ENCODE data around the gene ZNF543. TPM values are rescaled to one million over a fixed set of nuclear protein-coding genes. Genes with fewer than 3 reads are reported as not detected.

The ZNF543 gene
- total RNA-seq, 5 donors from 2014 or later (not counting 1 experiment from before 2014, with no cell fraction given): 3.9 to 11.1 (median 7.9) TPM

- Histone ChIP-seq H3K4me3 (ENCODE audit: control insufficient read depth in 1 of 2, extremely low read depth in 1 of 2, low read length in 1 of 2) (peak overlapping the region in 1 of 2 donors; percentile 44), H3K9me3 (peaks cover 10% of the 10 kb centered on the region), H3K27ac (ENCODE audit: low read length) (no peak overlapping the region), H3K36me3 (ENCODE audit: control insufficient read depth in 2 of 2, extremely low read depth in 1 of 2, insufficient read depth in 1 of 2, low read length in 1 of 2) (peaks cover 44 to 59% of the 10 kb centered on the region in 2 donors), H3K4me1 (ENCODE audit: control insufficient read depth in 1 of 2, extremely low read depth in 1 of 2, insufficient read depth in 2 of 2, low read length in 2 of 2) (no peaks in the 10 kb centered on the region), H3K27me3 (replicated peaks in 1 of 2; ENCODE audit: control insufficient read depth in 2 of 2, extremely low read depth in 1 of 2, insufficient read depth in 2 of 2, low read length in 1 of 2) (no peaks in the 10 kb centered on the region)
- ATAC-seq (replicated peaks in 1 of 4) (no peak), DNase-seq (no peak)
- Mint-ChIP-seq H3K27ac (no peak overlapping the region), H3K27me3 (no peaks in the 10 kb centered on the region), H3K36me3 (peaks cover 76% of the 10 kb centered on the region), H3K4me1 (peaks cover 0 to 2% (median 0%) of the 10 kb centered on the region in 3 donors), H3K9me3 (peaks cover 4 to 44% (median 33%) of the 10 kb centered on the region in 3 donors), H3K4me3 (no peak overlapping the region)
- CTCF ChIA-PET: no interaction called here
- POLR2A ChIA-PET: no interaction called here
- no CpG with 5 or more reads among the region's 8 CpGs for WGBS (ENCODE audit: insufficient coverage)
These were observed 7.7 kb downstream of the ZNF543 start for GRCh38 chr19:57327993-57328392.

DNA sequence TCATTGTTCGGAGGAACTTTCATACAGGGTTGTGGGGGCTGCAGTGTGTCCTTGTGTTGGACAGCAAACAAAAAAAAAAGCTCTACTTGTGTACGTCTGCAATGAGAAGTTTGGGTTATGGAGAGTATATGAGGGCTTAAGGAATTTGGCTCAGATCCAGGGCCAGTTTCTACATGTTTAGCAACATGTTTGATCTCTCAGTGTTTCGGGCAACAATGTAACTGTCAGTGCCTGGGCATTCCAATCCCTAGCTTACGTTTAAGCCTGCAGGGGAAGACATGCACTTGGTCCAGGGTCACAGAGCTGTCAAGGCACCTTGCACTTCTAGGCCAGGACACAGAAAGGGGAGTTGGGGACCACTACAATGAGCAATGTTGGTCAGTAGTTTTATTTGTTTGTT, 13.9 kb downstream of the ZNF543 start:
- H3K27ac Mint-ChIP-seq: no peak overlapping the region
- no peaks in the 10 kb centered on the region for H3K27me3 Mint-ChIP-seq
- ATAC-seq (replicated peaks in 1 of 4) (no peak), DNase-seq (no peak)
- WGBS (ENCODE audit: insufficient coverage): 100% methylated on average over 4 of the region's 4 CpGs
- ChIA-PET CTCF (no interaction called here), POLR2A (no interaction called here)
- Histone ChIP-seq H3K4me1 (ENCODE audit: control insufficient read depth in 1 of 2, extremely low read depth in 1 of 2, insufficient read depth in 2 of 2, low read length in 2 of 2) (no peaks in the 10 kb centered on the region), H3K4me3 (ENCODE audit: control insufficient read depth in 1 of 2, extremely low read depth in 1 of 2, low read length in 1 of 2) (no peak overlapping the region), H3K27me3 (replicated peaks in 1 of 2; ENCODE audit: control insufficient read depth in 2 of 2, extremely low read depth in 1 of 2, insufficient read depth in 2 of 2, low read length in 1 of 2) (no peaks in the 10 kb centered on the region), H3K27ac (ENCODE audit: low read length) (no peak overlapping the region), H3K9me3 (peaks cover under 1% of the 10 kb centered on the region), H3K36me3 (ENCODE audit: control insufficient read depth in 2 of 2, extremely low read depth in 1 of 2, insufficient read depth in 1 of 2, low read length in 1 of 2) (peaks cover 1 to 3% of the 10 kb centered on the region in 2 donors)
- H3K4me1 Mint-ChIP-seq: no peaks in the 10 kb centered on the region
- peaks cover 0 to 41% (median 30%) of the 10 kb centered on the region in 3 donors for H3K9me3 Mint-ChIP-seq
- H3K4me3 Mint-ChIP-seq: no peak overlapping the region
- H3K36me3 Mint-ChIP-seq: peaks cover 35% of the 10 kb centered on the region

DNA sequence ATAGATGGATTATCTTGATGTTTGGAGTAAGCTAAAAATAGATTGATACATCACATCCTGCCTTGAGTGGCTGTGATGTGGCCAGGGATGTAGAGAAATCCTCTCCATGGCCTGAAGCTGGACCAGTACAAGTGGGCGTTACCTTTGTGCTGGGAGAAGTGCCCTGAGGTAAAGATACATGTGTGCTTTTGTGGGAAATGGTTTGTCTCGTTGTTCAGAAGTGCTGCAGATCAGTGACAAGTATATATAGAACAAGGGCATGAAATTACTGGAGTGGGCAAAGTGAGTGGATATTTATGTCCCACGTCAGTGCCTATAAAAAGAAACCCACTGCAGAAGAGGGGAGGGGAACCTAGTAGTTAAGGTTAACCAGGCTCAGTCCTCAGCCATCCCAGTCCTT, 18.6 kb downstream of the ZNF543 start:
- H3K27ac ChIP-seq (ENCODE audit: low read length): no peak overlapping the region
- H3K4me1 ChIP-seq (ENCODE audit: control insufficient read depth in 1 of 2, extremely low read depth in 1 of 2, insufficient read depth in 2 of 2, low read length in 2 of 2): no peaks in the 10 kb centered on the region
- Mint-ChIP-seq H3K9me3 (peaks cover 5 to 39% (median 24%) of the 10 kb centered on the region in 3 donors), H3K36me3 (peaks cover 17% of the 10 kb centered on the region), H3K27ac (no peak overlapping the region), H3K4me1 (no peaks in the 10 kb centered on the region), H3K27me3 (no peaks in the 10 kb centered on the region), H3K4me3 (no peak overlapping the region)
- 75% methylated on average over 2 of the region's 3 CpGs for WGBS (ENCODE audit: insufficient coverage)
- no peaks in the 10 kb centered on the region for H3K9me3 ChIP-seq
- no peak overlapping the region for H3K4me3 ChIP-seq (ENCODE audit: control insufficient read depth in 1 of 2, extremely low read depth in 1 of 2, low read length in 1 of 2)
- DNase-seq (no peak), ATAC-seq (replicated peaks in 1 of 4) (no peak)
- CTCF ChIA-PET: no interaction called here
- H3K36me3 ChIP-seq (ENCODE audit: control insufficient read depth in 2 of 2, extremely low read depth in 1 of 2, insufficient read depth in 1 of 2, low read length in 1 of 2): no peaks in the 10 kb centered on the region
- H3K27me3 ChIP-seq (replicated peaks in 1 of 2; ENCODE audit: control insufficient read depth in 2 of 2, extremely low read depth in 1 of 2, insufficient read depth in 2 of 2, low read length in 1 of 2): no peaks in the 10 kb centered on the region
- POLR2A ChIA-PET: no interaction called here

- no peaks in the 10 kb centered on the region for H3K36me3 ChIP-seq (ENCODE audit: control insufficient read depth in 2 of 2, extremely low read depth in 1 of 2, insufficient read depth in 1 of 2, low read length in 1 of 2)
- H3K4me3 Mint-ChIP-seq: no peak overlapping the region
- H3K9me3 ChIP-seq: no peaks in the 10 kb centered on the region
- peaks cover 0 to 8% of the 10 kb centered on the region in 2 donors for H3K27me3 Mint-ChIP-seq
- no peaks in the 10 kb centered on the region for H3K4me1 ChIP-seq (ENCODE audit: control insufficient read depth in 1 of 2, extremely low read depth in 1 of 2, insufficient read depth in 2 of 2, low read length in 2 of 2)
- ChIA-PET CTCF (no interaction called here), POLR2A (no interaction called here)
- ATAC-seq (replicated peaks in 1 of 4) (no peak), DNase-seq (no peak)
- H3K36me3 Mint-ChIP-seq: peaks cover 9% of the 10 kb centered on the region
- H3K27me3 ChIP-seq (replicated peaks in 1 of 2; ENCODE audit: control insufficient read depth in 2 of 2, extremely low read depth in 1 of 2, insufficient read depth in 2 of 2, low read length in 1 of 2): peaks cover 0 to 7% of the 10 kb centered on the region in 2 experiments
- H3K27ac Mint-ChIP-seq: no peak overlapping the region
- H3K27ac ChIP-seq (ENCODE audit: low read length): no peak overlapping the region
- no CpG with 5 or more reads among the region's 6 CpGs for WGBS (ENCODE audit: insufficient coverage)
- H3K4me1 Mint-ChIP-seq: no peaks in the 10 kb centered on the region
- H3K9me3 Mint-ChIP-seq: peaks cover 5 to 26% (median 13%) of the 10 kb centered on the region in 3 donors
- no peak overlapping the region for H3K4me3 ChIP-seq (ENCODE audit: control insufficient read depth in 1 of 2, extremely low read depth in 1 of 2, low read length in 1 of 2)
These were observed 22.3 kb downstream of the ZNF543 start for GRCh38 chr19:57342582-57342981.

DNA sequence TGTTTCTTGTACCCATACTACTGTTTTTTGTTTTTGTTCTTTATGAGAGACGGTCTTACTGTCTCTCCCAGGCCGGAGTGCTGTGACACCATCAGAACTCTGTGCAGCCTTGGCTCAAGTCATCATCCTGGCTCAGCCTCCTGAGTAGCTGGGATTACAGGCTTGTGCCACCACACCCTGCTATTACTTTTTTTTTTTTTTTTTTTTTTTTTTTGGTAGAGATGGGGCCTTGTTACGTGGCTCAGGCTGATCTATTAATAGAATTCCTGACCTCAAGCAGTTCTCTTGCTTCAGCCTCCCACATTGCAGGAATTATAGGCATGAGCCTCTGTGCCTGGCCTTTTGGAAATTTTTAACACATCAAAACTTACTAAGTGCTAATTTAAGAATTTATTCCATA, 27.9 kb downstream of the ZNF543 start:
- peaks cover 10 to 19% of the 10 kb centered on the region in 2 experiments for H3K4me1 ChIP-seq (ENCODE audit: control insufficient read depth in 1 of 2, extremely low read depth in 1 of 2, insufficient read depth in 2 of 2, low read length in 2 of 2)
- Mint-ChIP-seq H3K36me3 (peaks cover 26% of the 10 kb centered on the region), H3K27ac (no peak overlapping the region), H3K9me3 (peaks cover 15 to 20% (median 19%) of the 10 kb centered on the region in 3 donors), H3K27me3 (peaks cover 0 to 11% of the 10 kb centered on the region in 2 donors), H3K4me3 (no peak overlapping the region), H3K4me1 (peaks cover 26 to 28% (median 27%) of the 10 kb centered on the region in 3 donors)
- DNase-seq (no peak), ATAC-seq (replicated peaks in 1 of 4) (no peak)
- no peaks in the 10 kb centered on the region for H3K36me3 ChIP-seq (ENCODE audit: control insufficient read depth in 2 of 2, extremely low read depth in 1 of 2, insufficient read depth in 1 of 2, low read length in 1 of 2)
- no peaks in the 10 kb centered on the region for H3K9me3 ChIP-seq
- peaks cover 0 to 7% of the 10 kb centered on the region in 2 experiments for H3K27me3 ChIP-seq (replicated peaks in 1 of 2; ENCODE audit: control insufficient read depth in 2 of 2, extremely low read depth in 1 of 2, insufficient read depth in 2 of 2, low read length in 1 of 2)
- no CpG with 5 or more reads among the region's 3 CpGs for WGBS (ENCODE audit: insufficient coverage)
- no peak overlapping the region for H3K27ac ChIP-seq (ENCODE audit: low read length)
- ChIA-PET CTCF (no interaction called here), POLR2A (no interaction called here)
- no peak overlapping the region for H3K4me3 ChIP-seq (ENCODE audit: control insufficient read depth in 1 of 2, extremely low read depth in 1 of 2, low read length in 1 of 2)

GRCh38 chr19:57350877-57351805, 30.9 kb downstream of the ZNF543 start, which contains the start of gene ZNF304:
ZNF304 (plus strand) TSS chr19:57351271; CDS start chr19:57351665, 394 bp downstream.
- peak within 1 kb of the TSS; percentile 93 to 99 (median 95) for H3K4me3 Mint-ChIP-seq
- ATAC-seq (replicated peaks in 1 of 4) (peak; percentile 99 to 100 (median 100)), DNase-seq (peak; percentile 55 to 89 (median 73))
- POLR2A ChIA-PET: interaction anchor here in 1 of 2 donors (0.5 kb wide), 1 partner anchor 48 kb away, joined by 4 read pairs; no protein-coding TSS in a partner anchor
- H3K9me3 Mint-ChIP-seq: peaks cover 26 to 39% (median 34%) of the 10 kb centered on the region in 3 donors
- Histone ChIP-seq H3K9me3 (no peaks in the 10 kb centered on the region), H3K4me1 (ENCODE audit: control insufficient read depth in 1 of 2, extremely low read depth in 1 of 2, insufficient read depth in 2 of 2, low read length in 2 of 2) (peaks cover 10 to 19% of the 10 kb centered on the region in 2 experiments), H3K27me3 (replicated peaks in 1 of 2; ENCODE audit: control insufficient read depth in 2 of 2, extremely low read depth in 1 of 2, insufficient read depth in 2 of 2, low read length in 1 of 2) (peaks cover 0 to 4% of the 10 kb centered on the region in 2 experiments), H3K27ac (ENCODE audit: low read length) (peak within 1 kb of the TSS; percentile 54), H3K4me3 (ENCODE audit: control insufficient read depth in 1 of 2, extremely low read depth in 1 of 2, low read length in 1 of 2) (peak within 1 kb of the TSS; percentile 75 to 99), H3K36me3 (ENCODE audit: control insufficient read depth in 2 of 2, extremely low read depth in 1 of 2, insufficient read depth in 1 of 2, low read length in 1 of 2) (peaks cover 22 to 27% of the 10 kb centered on the region in 2 donors)
- peak within 1 kb of the TSS; percentile 78 to 82 for H3K27ac Mint-ChIP-seq
- peaks cover 56% of the 10 kb centered on the region for H3K36me3 Mint-ChIP-seq
- 4% methylated on average over 50 of the region's 57 CpGs for WGBS (ENCODE audit: insufficient coverage)
- peaks cover 32 to 33% (median 33%) of the 10 kb centered on the region in 3 donors for H3K4me1 Mint-ChIP-seq
- H3K27me3 Mint-ChIP-seq: peaks cover 0 to 7% of the 10 kb centered on the region in 2 donors
- CTCF ChIA-PET: interaction anchor here in 1 of 2 donors (0.9 kb wide), 1 partner anchor 111 kb away, joined by 4 read pairs; the partner anchor contains the start of gene ZNF805
